CMK (cell line): ENCODE results near the gene SLC66A2.

ENCODE experiments used
- DNase-seq: peaks from one replicate; pipeline ENCODE4 v3.0.0-alpha.2; 2010; ENCODE audit warnings: low read depth

SLC66A2 gene

DNA sequence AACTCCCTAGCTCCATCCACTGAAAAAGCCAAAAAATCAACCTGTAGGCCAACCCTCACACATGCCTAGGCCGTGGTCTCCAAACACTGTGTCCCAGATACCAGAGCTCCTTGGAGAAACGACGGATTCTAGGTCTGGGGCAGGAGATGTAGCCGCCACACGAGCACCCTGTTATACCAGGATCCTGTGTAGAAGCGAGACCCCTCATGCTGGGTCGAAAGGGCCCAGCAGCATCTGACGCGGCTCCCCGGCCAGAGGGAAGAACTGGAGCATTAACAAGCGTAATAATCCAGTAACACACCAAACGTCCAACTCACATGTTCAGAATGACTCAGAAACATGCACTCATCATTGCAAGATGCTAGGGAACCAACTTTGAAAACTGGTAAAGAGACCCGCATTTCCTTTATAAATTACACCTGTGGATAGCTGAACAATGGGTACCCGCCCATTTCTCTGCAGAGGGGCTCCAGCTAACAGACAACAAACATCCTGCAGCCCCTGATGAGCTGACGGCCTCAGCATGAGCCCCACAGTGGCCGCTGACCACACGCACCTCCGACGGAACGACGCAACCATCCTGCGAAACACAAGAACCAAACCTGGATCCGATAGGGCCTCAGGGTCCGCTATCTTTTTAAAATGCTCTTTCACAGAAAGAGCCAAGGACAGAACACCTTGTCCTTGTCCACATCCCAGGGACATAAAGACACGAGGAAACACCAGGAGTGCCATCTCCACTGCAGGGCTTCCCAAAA lies 14.2 kb downstream of the SLC66A2 start:
- DNase-seq, result no peak

- no peak for DNase-seq
Measured at GRCh38 chr18:79936641-79937040, 14.8 kb downstream of the SLC66A2 start.

- no peak for DNase-seq
Measured at GRCh38 chr18:79935925-79936324, 15.5 kb downstream of the SLC66A2 start.

- DNase-seq, result no peak
Measured at GRCh38 chr18:79935499-79935898, 16.0 kb downstream of the SLC66A2 start.

- DNase-seq, result no peak
Measured at GRCh38 chr18:79935098-79935480, 16.4 kb downstream of the SLC66A2 start.

DNA sequence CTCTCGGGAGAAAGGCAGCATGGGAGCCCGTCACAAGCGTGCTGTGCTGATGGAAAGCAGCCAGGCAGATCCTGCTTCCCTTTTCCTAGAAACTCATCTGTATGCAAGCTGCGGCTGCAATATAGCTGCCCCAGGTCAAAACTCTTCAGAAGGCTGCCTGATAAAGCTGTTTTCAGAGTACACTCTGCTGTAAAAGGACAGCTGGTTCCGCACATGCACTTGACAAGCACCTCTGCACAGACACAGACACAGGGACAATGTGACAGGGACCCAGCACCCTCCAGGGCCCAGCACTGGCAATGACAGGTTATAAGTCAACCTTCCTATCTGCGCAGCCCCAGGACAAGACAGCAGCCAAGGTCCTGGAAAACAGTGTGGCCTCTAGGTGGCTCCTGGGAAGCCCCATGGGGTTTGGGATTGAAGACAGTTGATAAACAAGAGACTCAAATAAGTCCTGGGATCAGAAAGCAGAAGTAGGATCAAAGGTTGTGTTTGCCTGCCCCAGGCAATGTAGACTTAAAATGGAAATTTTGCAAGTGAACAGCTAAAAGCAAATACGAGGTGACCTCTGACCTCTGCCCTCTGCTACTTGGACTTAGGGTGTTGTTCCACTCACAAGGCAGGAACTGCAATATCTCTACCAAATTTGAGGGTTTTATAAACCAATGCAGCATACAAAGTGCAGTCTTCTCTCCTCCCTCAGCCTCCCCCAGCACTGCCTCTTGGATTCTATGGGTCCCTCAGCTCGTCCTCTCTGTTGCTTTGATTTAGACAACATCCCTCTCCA lies 16.9 kb downstream of the SLC66A2 start:
- no peak for DNase-seq

DNA sequence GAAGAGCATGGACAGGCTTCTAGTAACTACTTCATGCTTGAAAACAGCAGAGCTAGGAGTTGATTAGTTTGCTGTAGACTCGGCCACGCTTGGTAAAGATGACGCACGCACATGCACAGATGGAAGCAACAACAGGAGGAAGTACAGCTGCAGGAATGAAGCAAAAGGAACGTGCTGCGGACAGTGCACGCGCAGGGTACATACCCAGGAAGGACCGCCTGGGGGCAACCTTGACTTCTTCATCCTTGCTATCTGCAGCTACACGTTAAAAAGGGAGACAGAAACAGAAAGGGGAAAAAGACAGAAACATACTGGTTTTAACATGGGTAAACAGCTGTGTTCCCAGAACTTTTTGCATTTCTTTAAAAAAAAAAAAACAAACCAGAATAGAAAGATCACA lies 17.7 kb downstream of the SLC66A2 start:
- no peak for DNase-seq

GRCh38 chr18:79932907-79933306 lies 18.5 kb downstream of the SLC66A2 start:
- no peak for DNase-seq

GRCh38 chr18:79931475-79931874 lies 20.0 kb downstream of the SLC66A2 start:
- no peak for DNase-seq

DNA sequence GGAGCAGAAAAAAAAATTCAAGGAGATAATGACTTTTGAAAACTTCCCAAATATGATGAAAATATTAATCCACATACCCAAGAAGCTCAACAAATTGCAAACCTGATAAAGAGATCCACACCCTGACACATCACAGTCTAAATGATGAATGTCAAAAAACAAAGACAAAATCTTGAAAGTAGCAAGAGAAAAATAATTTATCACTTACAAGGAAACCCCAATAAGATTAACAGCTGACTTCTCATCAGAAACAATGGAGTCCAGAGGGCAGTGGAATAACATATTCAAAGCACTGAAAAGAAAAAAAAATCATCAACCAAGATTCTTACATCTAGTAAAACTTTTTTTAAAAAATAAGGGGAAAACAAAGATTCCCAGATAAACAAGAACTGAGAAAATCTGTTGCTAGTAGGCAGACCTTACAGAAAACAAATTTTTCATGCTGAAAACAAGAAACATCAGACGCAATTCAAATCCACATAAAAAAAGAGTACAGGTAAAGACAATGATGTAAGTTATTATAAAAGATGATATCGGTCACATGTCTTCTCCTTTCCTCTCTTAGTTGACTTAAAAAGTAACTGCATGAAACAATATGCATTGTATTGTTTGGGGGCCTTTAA lies 21.3 kb downstream of the SLC66A2 start:
- no peak for DNase-seq

GRCh38 chr18:79928563-79928960 lies 22.9 kb downstream of the SLC66A2 start:
- no peak for DNase-seq

- no peak for DNase-seq
Measured at GRCh38 chr18:79927607-79928562, 23.6 kb downstream of the SLC66A2 start.

GRCh38 chr18:79926715-79927606 lies 24.5 kb downstream of the SLC66A2 start:
- DNase-seq, result no peak

DNA sequence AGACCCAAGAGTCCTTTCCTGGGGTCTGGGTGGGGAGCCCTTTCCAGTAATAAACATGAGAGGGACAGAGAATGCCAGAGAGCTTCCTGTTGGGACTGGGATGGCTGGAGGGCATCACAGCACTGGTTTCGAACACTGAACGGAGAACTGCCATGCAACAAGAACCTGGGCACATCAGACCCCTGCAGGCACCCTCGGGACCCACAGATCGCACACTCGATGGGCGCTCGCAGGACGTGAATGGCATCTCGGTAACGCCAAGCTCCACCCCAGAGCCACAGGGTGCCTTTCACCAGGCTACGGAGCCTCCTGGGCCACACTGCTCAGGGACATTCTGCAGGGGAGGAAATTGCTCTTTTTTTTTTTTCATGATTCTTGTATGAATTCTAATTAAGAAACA lies 25.1 kb downstream of the SLC66A2 start:
- no peak for DNase-seq

DNA sequence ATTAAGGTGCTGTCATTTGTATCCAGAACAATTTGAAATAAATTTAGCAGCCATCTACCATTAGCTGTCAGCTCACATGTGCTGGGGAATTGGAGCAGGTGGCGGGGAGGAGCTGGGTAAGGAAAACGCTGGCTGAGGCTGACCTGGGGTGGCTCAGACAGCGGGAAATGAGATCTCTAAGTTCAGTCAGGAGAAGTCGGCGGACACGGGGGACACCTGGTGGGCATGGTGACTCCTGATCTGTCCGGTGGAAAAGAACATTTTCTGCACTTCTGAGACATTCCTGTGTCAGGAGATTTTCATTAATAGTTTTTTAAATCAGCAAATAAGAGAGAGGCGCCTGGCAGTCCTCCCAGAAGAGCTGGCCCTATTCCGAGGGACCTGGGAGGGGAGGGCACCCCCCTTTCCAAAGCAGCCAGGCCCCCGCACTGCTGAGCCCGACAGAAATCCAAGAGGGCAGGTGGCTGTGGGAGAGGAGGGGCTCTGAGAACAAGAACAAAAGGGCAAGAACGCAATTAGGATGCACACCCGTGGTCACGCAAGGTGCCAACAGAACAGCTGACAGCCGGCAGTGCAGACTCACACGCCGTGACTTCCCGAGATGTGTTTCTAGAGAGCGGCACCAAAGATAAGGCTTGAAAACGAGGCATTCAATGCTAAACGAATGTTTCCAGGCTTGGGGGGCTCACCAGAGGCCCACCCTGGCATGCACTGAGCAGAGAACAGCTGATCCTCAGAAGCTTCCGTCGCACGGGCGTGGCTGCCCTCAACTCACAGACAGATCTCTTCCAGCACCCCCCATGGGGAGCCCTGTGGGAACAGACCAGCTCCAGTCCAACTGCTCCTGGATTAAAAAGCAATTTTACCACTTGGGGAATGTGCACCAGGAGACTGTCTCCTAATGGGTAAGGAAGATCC lies 26.4 kb downstream of the SLC66A2 start:
- DNase-seq, result no peak

DNA sequence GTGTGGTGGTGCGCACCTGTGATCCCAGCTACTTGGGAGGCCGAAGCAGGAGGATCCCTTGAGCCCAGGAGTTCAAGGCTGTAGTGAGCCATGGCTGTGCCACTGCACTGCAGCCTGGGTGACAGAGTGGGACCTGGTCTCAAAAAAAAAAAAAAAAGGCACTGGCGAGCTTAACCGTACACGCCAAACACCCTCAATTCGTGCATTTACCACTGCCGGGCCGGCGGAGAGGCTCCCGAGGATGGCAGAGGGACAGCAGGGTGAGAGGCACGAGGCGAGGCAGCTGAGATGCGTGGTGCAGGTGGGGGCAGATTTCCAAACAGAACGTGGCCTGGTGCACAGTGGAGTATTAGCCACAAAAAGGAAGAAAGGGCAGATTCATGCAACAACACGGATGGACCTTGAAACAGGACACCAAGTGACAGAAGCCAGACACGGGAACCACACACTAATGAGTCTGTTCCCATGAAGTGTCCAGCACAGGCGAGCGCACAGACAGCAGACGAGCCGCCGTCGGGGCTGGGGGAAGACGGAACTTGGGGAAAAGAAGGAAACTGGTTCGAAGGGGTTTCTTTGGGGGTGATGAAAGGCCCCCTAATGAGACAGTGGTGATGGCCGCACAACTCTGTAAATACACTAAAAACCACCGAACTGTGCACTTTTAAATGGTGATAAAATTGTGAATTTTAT lies 27.4 kb downstream of the SLC66A2 start:
- DNase-seq, result no peak

- no peak for DNase-seq
Measured at GRCh38 chr18:79922971-79923411, 28.5 kb downstream of the SLC66A2 start.

- no peak for DNase-seq
Measured at GRCh38 chr18:79921984-79922965, 29.2 kb downstream of the SLC66A2 start.
